ENCODE data around the gene SLC24A3. TPM values are rescaled to one million over a fixed set of nuclear protein-coding genes. Genes with fewer than 3 reads are reported as not detected.

Gene SLC24A3
- total RNA-seq, 4 donors from 2014 or later = 1.6 to 38.8 (median 3.7) TPM

DNA sequence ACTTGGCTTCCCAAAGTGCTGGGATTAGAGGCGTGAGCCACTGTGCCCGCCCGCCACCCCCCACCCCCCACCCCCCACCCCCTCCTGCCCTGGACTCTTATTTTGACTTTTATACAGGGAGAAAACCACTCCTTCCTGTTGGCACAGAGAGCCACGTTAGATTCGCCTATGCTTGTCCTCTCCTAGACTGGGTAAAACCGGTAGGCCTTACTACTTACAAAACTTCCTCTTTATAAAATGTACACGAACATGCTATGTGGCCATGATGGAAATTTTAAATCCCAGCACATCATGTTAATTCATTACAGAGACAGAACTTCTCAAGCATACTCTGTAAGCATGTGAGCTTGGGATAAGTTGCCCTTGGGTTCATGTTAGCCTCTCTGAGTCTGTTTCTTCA is 124.2 kb downstream of the SLC24A3 start:
- H3K27ac ChIP-seq = no peak overlapping the region
- H3K4me3 ChIP-seq = no peak overlapping the region
- peaks cover 0 to 5% (median 0%) of the 10 kb centered on the region in 4 donors for H3K4me1 ChIP-seq
- no peaks in the 10 kb centered on the region for H3K9me3 ChIP-seq
- no peaks in the 10 kb centered on the region for H3K27me3 ChIP-seq
- no peak for DNase-seq
- TF ChIP-seq POLR2A (IDR thresholded peaks at IDR 0.05) = no peak
- TF ChIP-seq, protein P1, sequence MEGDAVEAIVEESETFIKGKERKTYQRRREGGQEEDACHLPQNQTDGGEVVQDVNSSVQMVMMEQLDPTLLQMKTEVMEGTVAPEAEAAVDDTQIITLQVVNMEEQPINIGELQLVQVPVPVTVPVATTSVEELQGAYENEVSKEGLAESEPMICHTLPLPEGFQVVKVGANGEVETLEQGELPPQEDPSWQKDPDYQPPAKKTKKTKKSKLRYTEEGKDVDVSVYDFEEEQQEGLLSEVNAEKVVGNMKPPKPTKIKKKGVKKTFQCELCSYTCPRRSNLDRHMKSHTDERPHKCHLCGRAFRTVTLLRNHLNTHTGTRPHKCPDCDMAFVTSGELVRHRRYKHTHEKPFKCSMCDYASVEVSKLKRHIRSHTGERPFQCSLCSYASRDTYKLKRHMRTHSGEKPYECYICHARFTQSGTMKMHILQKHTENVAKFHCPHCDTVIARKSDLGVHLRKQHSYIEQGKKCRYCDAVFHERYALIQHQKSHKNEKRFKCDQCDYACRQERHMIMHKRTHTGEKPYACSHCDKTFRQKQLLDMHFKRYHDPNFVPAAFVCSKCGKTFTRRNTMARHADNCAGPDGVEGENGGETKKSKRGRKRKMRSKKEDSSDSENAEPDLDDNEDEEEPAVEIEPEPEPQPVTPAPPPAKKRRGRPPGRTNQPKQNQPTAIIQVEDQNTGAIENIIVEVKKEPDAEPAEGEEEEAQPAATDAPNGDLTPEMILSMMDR (IDR thresholded peaks at IDR 0.05) = no peak
- H3K36me3 ChIP-seq = no peaks in the 10 kb centered on the region

- Histone ChIP-seq H3K36me3 (no peaks in the 10 kb centered on the region), H3K4me1 (peaks cover 0 to 5% (median 0%) of the 10 kb centered on the region in 4 donors), H3K27ac (no peak overlapping the region), H3K4me3 (no peak overlapping the region), H3K27me3 (no peaks in the 10 kb centered on the region), H3K9me3 (no peaks in the 10 kb centered on the region)
- TF ChIP-seq, protein P1 (IDR thresholded peaks at IDR 0.05) = no peak
- no peak for TF ChIP-seq POLR2A (IDR thresholded peaks at IDR 0.05)
- DNase-seq = no peak
These were observed 125.9 kb downstream of the SLC24A3 start for GRCh38 chr20:19338380-19338779.

DNA sequence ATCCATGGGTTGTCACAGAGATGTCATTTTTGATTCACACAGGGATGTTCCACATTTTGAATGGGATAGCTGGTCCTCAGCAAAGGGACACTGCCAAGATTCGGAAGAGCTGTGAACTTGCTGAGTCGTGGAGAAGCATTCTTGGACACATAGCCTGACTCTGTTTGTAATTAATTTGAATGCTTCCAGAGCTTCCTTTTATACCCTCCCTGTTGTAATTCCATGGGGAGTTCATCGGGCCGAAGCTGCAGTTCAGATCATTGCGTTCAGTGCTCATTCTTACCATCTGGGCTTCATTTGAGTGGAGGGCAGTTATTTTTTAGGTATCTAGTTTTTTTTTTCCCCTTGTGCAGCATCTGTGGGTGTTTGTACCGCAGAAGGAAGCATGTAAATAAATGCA is 126.5 kb downstream of the SLC24A3 start:
- H3K4me3 ChIP-seq = no peak overlapping the region
- H3K27me3 ChIP-seq = no peaks in the 10 kb centered on the region
- H3K9me3 ChIP-seq = no peaks in the 10 kb centered on the region
- peaks cover 0 to 5% (median 0%) of the 10 kb centered on the region in 4 donors for H3K4me1 ChIP-seq
- no peak overlapping the region for H3K27ac ChIP-seq
- TF ChIP-seq, protein P1 (IDR thresholded peaks at IDR 0.05) = no peak
- no peak for TF ChIP-seq POLR2A (IDR thresholded peaks at IDR 0.05)
- H3K36me3 ChIP-seq = no peaks in the 10 kb centered on the region
- DNase-seq = no peak

DNA sequence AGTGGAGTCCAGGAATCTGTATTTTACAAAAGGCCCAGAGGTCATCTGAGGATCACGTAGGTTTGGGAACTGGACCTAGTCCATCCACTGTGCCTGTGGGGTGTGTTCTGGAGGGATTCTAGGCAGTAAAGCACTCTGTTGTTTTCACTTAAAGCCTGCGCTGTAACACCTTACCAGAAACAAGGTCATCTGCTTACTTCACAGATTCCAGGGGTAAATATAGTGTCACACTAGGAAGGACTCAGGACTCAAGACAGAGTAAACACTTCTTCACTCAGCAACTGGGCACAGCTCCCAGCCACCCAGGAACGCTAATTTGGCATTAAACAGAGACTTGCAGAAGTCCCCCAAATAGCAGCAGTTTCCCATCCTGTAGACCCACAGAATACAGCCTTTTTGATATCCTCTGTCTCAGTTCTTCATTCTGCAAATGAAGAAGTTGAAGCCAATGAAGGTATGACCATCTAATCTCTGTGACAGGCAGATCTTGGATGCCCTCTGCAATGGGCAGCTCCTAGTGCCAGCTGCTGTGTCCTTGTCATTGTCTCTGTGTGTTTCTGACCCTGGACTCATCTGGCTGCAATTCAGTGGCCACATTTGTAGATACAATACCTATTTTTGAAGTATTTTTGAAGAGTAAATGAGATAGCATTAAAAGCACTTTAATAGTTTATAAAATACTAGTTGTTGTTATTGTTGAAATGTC is 129.1 kb downstream of the SLC24A3 start:
- Histone ChIP-seq H3K4me1 (peaks cover 0 to 5% (median 0%) of the 10 kb centered on the region in 4 donors), H3K4me3 (no peak overlapping the region), H3K36me3 (no peaks in the 10 kb centered on the region), H3K27me3 (no peaks in the 10 kb centered on the region), H3K9me3 (no peaks in the 10 kb centered on the region), H3K27ac (no peak overlapping the region)
- DNase-seq = no peak
- TF ChIP-seq, protein P1 (IDR thresholded peaks at IDR 0.05) = no peak
- no peak for TF ChIP-seq POLR2A (IDR thresholded peaks at IDR 0.05)

- Histone ChIP-seq H3K27me3 (no peaks in the 10 kb centered on the region), H3K4me3 (no peak overlapping the region), H3K4me1 (peaks cover 0 to 5% (median 0%) of the 10 kb centered on the region in 4 donors), H3K36me3 (no peaks in the 10 kb centered on the region), H3K27ac (no peak overlapping the region), H3K9me3 (no peaks in the 10 kb centered on the region)
- no peak for DNase-seq
- TF ChIP-seq, protein P1 (IDR thresholded peaks at IDR 0.05) = no peak
These were observed 131.9 kb downstream of the SLC24A3 start for GRCh38 chr20:19344341-19344740.
